Psoas muscle (tissue), 8 donors: ENCODE results near the gene CAMSAP1. TPM values are rescaled to one million over a fixed set of nuclear protein-coding genes. Genes with fewer than 3 reads are reported as not detected.

Experiments
- ATAC-seq, 4 donors: fragments of 200-7000 bp; cut with Tn5 transposase; one replicate each; pipeline ENCODE4 v1.9.1; 2020; ENCODE audit warnings: moderate library complexity in 3 of 4, mild to moderate bottlenecking in 2 of 4
- DNase-seq, 2 donors: peaks; one replicate each; pipeline ENCODE4 v3.0.0-alpha.2; 2020
- H3K27ac ChIP-seq: fragments of 200-600 bp; one replicate; pipeline ENCODE4 v1.8.0; 2022
- H3K27me3 ChIP-seq, 3 donors: fragments of 200-600 bp in 1 of 3; one replicate each; pipeline versions ENCODE4 v1.6.1 to v1.8.0; 2013 to 2022; ENCODE audit warnings: low read length in 2 of 3, mild to moderate bottlenecking in 2 of 3, moderate library complexity in 1 of 3; ENCODE audit not compliant: insufficient read depth in 3 of 3
- H3K36me3 ChIP-seq, 2 donors: fragments of 200-600 bp in 1 of 2; one replicate each; pipeline versions ENCODE4 v1.6.1 to v1.8.0; 2013 to 2022; ENCODE audit warnings: low read depth in 1 of 2, mild to moderate bottlenecking in 1 of 2, moderate library complexity in 1 of 2; ENCODE audit not compliant: insufficient read depth in 1 of 2
- H3K4me1 ChIP-seq: fragments of 200-600 bp; one replicate; pipeline ENCODE4 v1.8.0; 2022
- H3K4me3 ChIP-seq: fragments of 200-600 bp; one replicate; pipeline ENCODE4 v1.8.0; 2022; ENCODE audit warnings: mild to moderate bottlenecking
- H3K9me3 ChIP-seq: fragments of 200-600 bp; one replicate; pipeline ENCODE4 v1.8.0; 2022
- CTCF ChIP-seq: fragments of 200-600 bp; IDR thresholded peaks from one replicate; pipeline ENCODE4 v1.8.0; 2022; ENCODE audit warnings: antibody characterized with exemption
- WGBS, 3 donors: extraction: QIAGEN DNeasy Blood & Tissue Kit; methylation state at CpG; one replicate each; pipeline versions ENCODE4 v1.1.6 to v1.1.7; 2013; 5-methylcytosine and 5-hydroxymethylcytosine counted together
- intact Hi-C, 2 donors: fragments of 100-400 bp; cut with DNase I; formaldehyde crosslinking; loops; one replicate each; pipeline versions ENCODE4 v1.11.0 to v1.14.2; 2022
- polyA plus RNA-seq, 3 donors: library from polyadenylated mRNA; stranded (reverse); fragments of 200-250 nt; gene quantifications; one replicate each; pipeline ENCODE4 v1.2.3, GENCODE V29; 2013
- total RNA-seq, 4 donors: library from RNA; stranded (reverse); fragmentation: NEBNext Ultra II Directional in 2 of 4; extraction: Animal tissue kit (Norgen Biotek cat#: 25700) in 2 of 4; gene quantifications; one replicate each; pipeline versions ENCODE4 v1.2.1 to v1.2.4, GENCODE V29; 2021 to 2023
- donor health status: healthy with polysubstance abuse.
- donor health status: DM: no; HTN: no; CAD: no; lungs with moderate emphysema.
- donor health status: Bipolar disorder and iron deficiency.
- donor health status: healthy.
- donor health status: DM: yes; HTN: yes; CAD: no.
- donor health status: DM: no; HTN: no; CAD: no.
- donor health status: DM: no; HTN: no; CAD: no.
- donor health status: DM: yes; HTN: yes; CAD: no.

CAMSAP1 gene
- total and polyA plus RNA-seq, 7 donors, result 21.3 to 51.5 (median 41.5) TPM

- Histone ChIP-seq H3K4me3 (no peak overlapping the region), H3K27ac (no peak overlapping the region), H3K4me1 (no peaks in the 10 kb centered on the region), H3K36me3 (peaks cover 0 to 16% of the 10 kb centered on the region in 2 donors), H3K9me3 (no peaks in the 10 kb centered on the region), H3K27me3 (no peaks in the 10 kb centered on the region)
- ATAC-seq (no peak), DNase-seq (no peak)
- intact Hi-C loops, result no loop called here
- no peak for TF ChIP-seq CTCF
- WGBS, 3 donors, result 78 to 84% (median 83%) methylated on average over 20 to 21 of the region's 21 CpGs
Observed at GRCh38 chr9:135780626-135781025, 126.7 kb downstream of the CAMSAP1 start.

- H3K4me1 ChIP-seq, result no peaks in the 10 kb centered on the region
- H3K36me3 ChIP-seq, result peaks cover 0 to 19% of the 10 kb centered on the region in 2 donors
- 86 to 87% (median 86%) methylated on average over 16 of the region's 16 CpGs for whole genome bisulfite sequencing, 3 donors
- TF ChIP-seq CTCF, result no peak
- no peaks in the 10 kb centered on the region for H3K9me3 ChIP-seq
- H3K27ac ChIP-seq, result no peak overlapping the region
- ATAC-seq (no peak), DNase-seq (no peak)
- intact Hi-C loops, result no loop called here
- H3K27me3 ChIP-seq, result no peaks in the 10 kb centered on the region
- H3K4me3 ChIP-seq, result no peak overlapping the region
Observed at GRCh38 chr9:135780086-135780485, 127.3 kb downstream of the CAMSAP1 start.

DNA sequence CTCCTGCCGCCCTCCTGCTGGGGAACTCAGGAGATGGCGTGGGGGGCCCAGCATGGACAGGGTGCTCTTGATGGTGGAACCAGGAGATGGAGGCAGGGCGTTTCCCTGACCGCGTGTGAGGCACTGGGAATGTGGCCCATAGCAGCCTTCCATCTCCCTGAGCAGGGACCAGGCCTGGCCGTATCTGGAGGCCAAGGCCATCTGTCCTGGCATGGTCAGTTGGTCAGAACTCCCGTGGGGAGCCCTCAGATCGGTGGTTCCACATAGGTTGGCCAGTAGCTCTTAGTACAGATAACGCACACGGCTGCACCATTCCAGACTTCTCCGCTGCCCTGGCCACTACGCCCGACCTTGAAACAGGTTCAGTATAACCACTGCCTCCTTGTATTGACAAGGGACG lies 127.8 kb downstream of the CAMSAP1 start:
- Histone ChIP-seq H3K36me3 (peaks cover 0 to 17% of the 10 kb centered on the region in 2 donors), H3K4me3 (no peak overlapping the region), H3K27me3 (no peaks in the 10 kb centered on the region), H3K4me1 (no peaks in the 10 kb centered on the region), H3K27ac (no peak overlapping the region), H3K9me3 (no peaks in the 10 kb centered on the region)
- DNase-seq, result no peak
- no peak for TF ChIP-seq CTCF
- 75 to 82% (median 75%) methylated on average over 13 to 14 of the region's 14 CpGs for WGBS, 3 donors
- intact Hi-C loops, result no loop called here
- ATAC-seq, result no peak

- no peak for TF ChIP-seq CTCF
- Histone ChIP-seq H3K36me3 (peaks cover 0 to 11% of the 10 kb centered on the region in 2 donors), H3K4me1 (no peaks in the 10 kb centered on the region), H3K27me3 (no peaks in the 10 kb centered on the region), H3K9me3 (no peaks in the 10 kb centered on the region), H3K27ac (no peak overlapping the region), H3K4me3 (no peak overlapping the region)
- intact Hi-C loops, result no loop called here
- DNase-seq, result no peak
- ATAC-seq, result no peak
- WGBS, 3 donors, result 91 to 95% (median 93%) methylated on average over 13 to 19 of the region's 19 CpGs
Observed at GRCh38 chr9:135778421-135778820, 128.9 kb downstream of the CAMSAP1 start.

DNA sequence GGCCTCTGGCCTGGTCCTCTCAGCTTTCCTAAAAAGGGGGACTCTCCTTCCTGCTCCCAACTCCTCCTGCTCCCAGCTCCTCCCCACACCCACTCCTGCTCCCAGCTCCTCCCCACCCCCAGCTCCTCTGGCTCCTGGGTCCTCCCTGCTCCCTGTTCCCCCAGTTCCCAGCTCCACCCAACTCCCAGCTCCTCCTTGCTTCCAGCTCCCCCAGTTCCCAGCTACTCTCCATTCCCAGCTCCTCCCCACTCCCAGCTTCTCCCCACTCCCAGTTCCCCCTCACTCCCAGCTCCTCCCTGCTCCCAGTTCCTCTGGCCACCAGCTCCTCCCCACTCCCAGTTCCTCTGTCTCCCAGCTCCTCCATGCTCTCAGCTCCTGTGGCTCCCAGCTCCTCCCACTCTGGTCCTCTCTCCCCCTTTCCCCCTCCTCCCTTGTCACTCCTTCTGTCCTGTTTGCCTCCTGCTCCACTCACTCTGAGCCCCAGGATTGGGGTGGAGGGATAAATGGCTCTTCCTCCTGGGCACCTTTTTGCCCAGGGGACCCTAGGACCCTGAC lies 129.6 kb downstream of the CAMSAP1 start:
- no peak for TF ChIP-seq CTCF
- no peak overlapping the region for H3K4me3 ChIP-seq
- no peak for ATAC-seq
- no peaks in the 10 kb centered on the region for H3K27me3 ChIP-seq
- H3K27ac ChIP-seq, result no peak overlapping the region
- intact Hi-C loops, result no loop called here
- H3K36me3 ChIP-seq, result peaks cover 0 to 14% of the 10 kb centered on the region in 2 donors
- no peak for DNase-seq
- H3K4me1 ChIP-seq, result no peaks in the 10 kb centered on the region
- H3K9me3 ChIP-seq, result no peaks in the 10 kb centered on the region
